Endothelial cell (in vitro differentiated cells): ENCODE data around the gene CIPC. TPM values are rescaled to one million over a fixed set of nuclear protein-coding genes. Genes with fewer than 3 reads are reported as not detected.

Source experiments
- DNase-seq: peaks from one replicate; pipeline ENCODE4 v3.0.0; 2021; ENCODE audit warnings: low spot score
- H3K27ac Mint-ChIP-seq: one replicate; pipeline ENCODE4 v1.8.0; 2021; ENCODE audit warnings: mixed read lengths, inconsistent platforms; ENCODE audit not compliant: unreplicated experiment
- H3K27me3 Mint-ChIP-seq: one replicate; pipeline ENCODE4 v1.8.0; 2021; ENCODE audit warnings: mild to moderate bottlenecking, moderate library complexity, mixed read lengths, inconsistent platforms; ENCODE audit not compliant: unreplicated experiment
- H3K36me3 Mint-ChIP-seq: one replicate; pipeline ENCODE4 v1.8.0; 2021; ENCODE audit warnings: mild to moderate bottlenecking, low read depth, mixed read lengths, inconsistent platforms; ENCODE audit not compliant: unreplicated experiment
- H3K4me1 Mint-ChIP-seq: one replicate; pipeline ENCODE4 v1.8.0; 2021; ENCODE audit warnings: mild to moderate bottlenecking, mixed read lengths, inconsistent platforms; ENCODE audit not compliant: unreplicated experiment
- H3K4me3 Mint-ChIP-seq: one replicate; pipeline ENCODE4 v1.8.0; 2021; ENCODE audit warnings: mild to moderate bottlenecking, mixed read lengths, inconsistent platforms; ENCODE audit not compliant: unreplicated experiment
- H3K9me3 Mint-ChIP-seq: one replicate; pipeline ENCODE4 v1.8.0; 2021; ENCODE audit warnings: mixed read lengths, inconsistent platforms; ENCODE audit not compliant: unreplicated experiment
- total RNA-seq: library from RNA; stranded (reverse); fragmentation: NEBNext Ultra II Directional; extraction: Animal tissue kit (Norgen Biotek cat#: 25700); gene quantifications from one replicate; pipeline ENCODE4 v1.2.1, GENCODE V29; 2021; ENCODE audit not compliant: unreplicated experiment
- TF ChIP-seq, protein P1 (sequence below): fragments of 200-600 bp; sonication (generic); IDR thresholded peaks from one replicate; pipeline ENCODE4 v1.5.0; 2021; ENCODE audit warnings: antibody characterized with exemption; ENCODE audit not compliant: unreplicated experiment

The CIPC gene
- total RNA-seq, 1 donor from 2014 or later = 42.4 TPM

DNA sequence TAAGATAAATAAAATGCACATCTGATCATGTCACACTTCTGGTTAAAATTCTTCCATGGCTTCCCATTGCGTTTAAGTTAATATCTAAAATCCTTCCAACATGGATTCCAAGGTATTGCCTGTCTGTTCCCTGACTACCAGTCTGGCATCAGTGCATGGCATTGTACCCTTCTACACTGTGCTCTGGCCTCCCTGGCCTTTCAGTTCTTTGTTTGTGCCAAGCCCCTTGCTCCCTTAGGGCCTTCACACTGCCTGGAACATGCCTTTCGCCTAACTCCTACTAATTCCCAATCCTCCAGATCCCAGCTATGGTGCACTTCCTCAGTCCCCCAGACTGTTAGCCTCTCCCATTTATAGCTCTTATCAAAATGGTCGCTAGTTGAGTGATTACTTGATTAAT is 6.3 kb downstream of the CIPC start:
- peaks cover 17% of the 10 kb centered on the region for H3K36me3 Mint-ChIP-seq
- no peaks in the 10 kb centered on the region for H3K9me3 Mint-ChIP-seq
- DNase-seq = no peak
- H3K27me3 Mint-ChIP-seq = peaks cover 5% of the 10 kb centered on the region
- TF ChIP-seq, protein P1, sequence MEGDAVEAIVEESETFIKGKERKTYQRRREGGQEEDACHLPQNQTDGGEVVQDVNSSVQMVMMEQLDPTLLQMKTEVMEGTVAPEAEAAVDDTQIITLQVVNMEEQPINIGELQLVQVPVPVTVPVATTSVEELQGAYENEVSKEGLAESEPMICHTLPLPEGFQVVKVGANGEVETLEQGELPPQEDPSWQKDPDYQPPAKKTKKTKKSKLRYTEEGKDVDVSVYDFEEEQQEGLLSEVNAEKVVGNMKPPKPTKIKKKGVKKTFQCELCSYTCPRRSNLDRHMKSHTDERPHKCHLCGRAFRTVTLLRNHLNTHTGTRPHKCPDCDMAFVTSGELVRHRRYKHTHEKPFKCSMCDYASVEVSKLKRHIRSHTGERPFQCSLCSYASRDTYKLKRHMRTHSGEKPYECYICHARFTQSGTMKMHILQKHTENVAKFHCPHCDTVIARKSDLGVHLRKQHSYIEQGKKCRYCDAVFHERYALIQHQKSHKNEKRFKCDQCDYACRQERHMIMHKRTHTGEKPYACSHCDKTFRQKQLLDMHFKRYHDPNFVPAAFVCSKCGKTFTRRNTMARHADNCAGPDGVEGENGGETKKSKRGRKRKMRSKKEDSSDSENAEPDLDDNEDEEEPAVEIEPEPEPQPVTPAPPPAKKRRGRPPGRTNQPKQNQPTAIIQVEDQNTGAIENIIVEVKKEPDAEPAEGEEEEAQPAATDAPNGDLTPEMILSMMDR = no peak
- peak overlapping the region; percentile 12 for H3K4me3 Mint-ChIP-seq
- peak overlapping the region; percentile 80 for H3K27ac Mint-ChIP-seq
- peaks cover 85% of the 10 kb centered on the region for H3K4me1 Mint-ChIP-seq

DNA sequence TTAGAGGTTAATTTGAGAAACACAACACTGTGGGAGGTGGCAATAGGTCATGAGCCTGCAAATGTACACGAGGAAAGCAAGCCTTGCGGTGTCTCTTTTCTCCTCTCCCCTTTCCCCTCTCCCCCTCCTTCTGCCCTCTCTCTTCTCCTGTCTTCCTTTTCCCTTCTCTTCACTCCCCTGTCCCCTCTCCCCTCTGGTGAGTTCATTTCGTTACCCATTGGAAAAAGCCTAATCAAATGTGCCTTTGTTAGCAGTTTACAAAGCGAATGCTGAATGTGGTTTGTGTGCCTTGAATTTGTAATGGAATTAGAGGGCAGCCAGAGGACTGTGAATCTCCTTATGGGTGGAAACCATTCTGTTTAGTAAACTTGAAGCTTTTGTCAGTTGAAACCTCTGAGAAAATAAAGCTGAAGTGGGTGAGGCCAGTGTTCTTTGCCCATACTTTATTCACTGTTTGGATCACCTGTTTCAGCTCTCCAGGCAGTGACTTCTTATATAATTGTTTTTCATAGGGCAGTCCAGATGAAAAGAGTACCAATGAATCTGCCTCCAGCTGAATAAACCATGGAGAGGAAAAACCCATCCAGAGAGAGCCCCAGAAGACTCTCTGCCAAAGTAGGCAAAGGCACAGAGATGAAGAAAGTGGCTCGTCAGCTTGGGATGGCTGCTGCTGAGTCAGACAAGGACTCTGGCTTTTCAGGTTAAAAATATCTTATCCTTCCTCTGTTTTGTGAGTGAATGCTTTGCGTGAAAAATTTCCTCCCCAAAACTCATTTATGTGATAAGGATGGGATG is 7.3 kb downstream of the CIPC start:
- H3K27me3 Mint-ChIP-seq = peaks cover 3% of the 10 kb centered on the region
- peak overlapping the region; percentile 85 for H3K27ac Mint-ChIP-seq
- peaks cover 17% of the 10 kb centered on the region for H3K36me3 Mint-ChIP-seq
- DNase-seq = no peak
- TF ChIP-seq, protein P1 = no peak
- H3K4me3 Mint-ChIP-seq = no peak overlapping the region
- H3K9me3 Mint-ChIP-seq = no peaks in the 10 kb centered on the region
- H3K4me1 Mint-ChIP-seq = peaks cover 89% of the 10 kb centered on the region

DNA sequence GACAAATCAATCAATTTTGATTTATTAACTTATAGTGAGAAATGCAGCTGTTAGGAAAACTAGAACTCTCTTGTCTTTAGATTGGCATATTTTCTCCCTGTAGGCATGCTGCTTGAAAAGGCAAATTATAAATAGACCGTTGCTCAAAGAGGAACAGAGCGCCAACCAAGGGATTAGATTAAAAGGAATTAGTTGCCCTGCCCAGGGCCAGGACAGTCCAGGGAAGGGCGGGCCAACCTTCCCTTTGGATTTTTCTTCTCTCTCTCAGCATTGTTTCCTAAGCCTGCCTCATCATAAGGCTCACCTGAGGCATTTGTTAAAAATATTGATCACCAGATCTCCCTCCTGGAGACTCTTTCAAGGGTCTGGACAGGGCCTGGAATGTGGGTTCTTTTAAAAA is 8.6 kb downstream of the CIPC start:
- no peak for DNase-seq
- H3K4me3 Mint-ChIP-seq = no peak overlapping the region
- TF ChIP-seq, protein P1 = no peak
- peaks cover 88% of the 10 kb centered on the region for H3K4me1 Mint-ChIP-seq
- peak overlapping the region; percentile 15 for H3K27ac Mint-ChIP-seq
- no peaks in the 10 kb centered on the region for H3K9me3 Mint-ChIP-seq
- peaks cover 17% of the 10 kb centered on the region for H3K36me3 Mint-ChIP-seq
- peaks cover 2% of the 10 kb centered on the region for H3K27me3 Mint-ChIP-seq

DNA sequence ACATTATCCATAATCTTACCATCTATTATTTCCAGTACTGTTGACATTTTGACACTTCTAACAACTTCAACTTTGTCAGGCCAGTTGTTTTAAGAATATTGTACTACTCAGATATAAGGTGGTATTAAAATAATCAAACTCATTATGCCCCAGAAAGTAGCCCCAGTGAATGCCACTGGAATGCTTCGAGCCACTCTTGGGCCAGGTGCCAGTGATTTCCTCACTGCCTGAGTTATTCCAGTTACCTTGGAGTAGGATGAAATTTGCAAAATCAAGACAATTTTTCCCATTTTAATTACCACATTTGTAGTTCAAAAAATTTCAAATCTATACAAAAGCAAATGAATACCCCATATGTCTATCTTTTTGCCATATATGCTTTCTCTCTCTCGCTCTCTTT is 9.2 kb downstream of the CIPC start:
- Mint-ChIP-seq H3K27ac (peak overlapping the region; percentile 11), H3K9me3 (no peaks in the 10 kb centered on the region), H3K4me1 (peaks cover 87% of the 10 kb centered on the region), H3K27me3 (peaks cover 2% of the 10 kb centered on the region), H3K36me3 (peaks cover 17% of the 10 kb centered on the region), H3K4me3 (peak overlapping the region; percentile 8)
- no peak for DNase-seq
- TF ChIP-seq, protein P1 = no peak

DNA sequence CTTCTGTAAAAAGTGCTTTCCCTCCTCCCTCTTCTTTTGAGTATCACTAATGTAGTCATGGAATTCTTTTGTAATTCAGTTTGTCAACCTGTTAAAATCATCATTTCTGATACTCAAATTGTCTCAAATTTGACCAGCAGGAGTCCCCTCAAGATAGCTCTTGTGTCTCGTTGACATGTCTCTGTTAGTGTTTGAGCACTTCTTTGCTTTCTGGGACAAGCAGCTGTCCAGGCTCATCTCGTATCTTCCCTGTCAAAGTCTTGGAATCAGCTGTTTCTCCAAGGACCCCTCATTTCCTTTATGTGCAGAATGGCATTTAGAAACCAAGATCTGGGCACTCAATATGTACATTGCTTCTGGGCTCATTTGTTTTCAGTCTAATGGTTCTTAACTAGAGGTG is 10.7 kb downstream of the CIPC start:
- Mint-ChIP-seq H3K27ac (peak overlapping the region; percentile 52), H3K4me1 (peaks cover 82% of the 10 kb centered on the region)

More for the DNA sequence above, 10.7 kb downstream of the CIPC start:
- H3K27me3 Mint-ChIP-seq = peaks cover 2% of the 10 kb centered on the region
- TF ChIP-seq, protein P1 = no peak
- H3K9me3 Mint-ChIP-seq = no peaks in the 10 kb centered on the region
- no peak for DNase-seq
- peaks cover 24% of the 10 kb centered on the region for H3K36me3 Mint-ChIP-seq
- peak overlapping the region; percentile 8 for H3K4me3 Mint-ChIP-seq
